UCSD-AML1 (cell line): ENCODE results near the gene SND1.
A peak's percentile ranks its signal among the peaks of the same experiment; 100 is the strongest.

Source experiments
- DNase-seq: peaks from one replicate; lab custom pipeline; 2025; ENCODE audit not compliant: unreplicated experiment; lab: John Stamatoyannopoulos, UW

SND1 gene

DNA sequence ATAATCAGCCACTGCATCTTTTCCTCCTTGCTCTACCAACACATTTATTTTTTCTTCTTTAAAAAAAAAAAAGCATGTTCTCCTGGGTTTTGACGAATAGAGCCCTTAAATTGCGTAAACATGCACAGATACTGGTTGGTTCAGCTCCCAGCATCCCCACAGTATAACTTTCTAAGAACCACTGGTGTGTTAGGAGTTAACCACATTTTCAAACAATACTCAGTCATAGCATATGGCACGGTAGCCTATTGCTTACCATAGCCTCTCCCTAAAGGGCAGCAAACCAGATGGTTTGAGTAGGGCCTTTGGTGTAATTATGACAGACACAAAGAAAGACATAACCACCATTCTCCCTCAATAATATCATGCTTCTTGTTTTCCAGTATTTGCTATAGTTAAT is 234.3 kb downstream of the SND1 start:
- DNase-seq, result no peak

DNA sequence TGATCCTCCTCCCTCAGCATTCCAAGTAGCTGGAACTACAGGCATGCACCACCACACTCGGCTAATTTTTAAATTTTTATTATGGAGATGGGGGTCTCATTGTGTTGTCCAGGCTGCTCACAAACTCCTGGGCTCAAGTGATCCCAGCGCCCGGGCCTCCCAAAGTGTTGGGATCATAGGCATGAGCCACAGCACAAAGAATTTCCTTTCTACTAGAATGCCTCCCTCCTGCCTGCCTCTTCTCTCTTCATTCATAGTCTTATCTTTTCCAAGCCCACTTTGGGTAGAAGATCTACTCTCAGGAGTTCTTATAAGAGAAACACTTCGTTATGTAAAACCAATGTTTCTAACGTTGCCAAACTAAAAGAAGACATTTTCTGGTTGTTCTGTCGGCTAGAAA is 235.1 kb downstream of the SND1 start:
- no peak for DNase-seq

DNA sequence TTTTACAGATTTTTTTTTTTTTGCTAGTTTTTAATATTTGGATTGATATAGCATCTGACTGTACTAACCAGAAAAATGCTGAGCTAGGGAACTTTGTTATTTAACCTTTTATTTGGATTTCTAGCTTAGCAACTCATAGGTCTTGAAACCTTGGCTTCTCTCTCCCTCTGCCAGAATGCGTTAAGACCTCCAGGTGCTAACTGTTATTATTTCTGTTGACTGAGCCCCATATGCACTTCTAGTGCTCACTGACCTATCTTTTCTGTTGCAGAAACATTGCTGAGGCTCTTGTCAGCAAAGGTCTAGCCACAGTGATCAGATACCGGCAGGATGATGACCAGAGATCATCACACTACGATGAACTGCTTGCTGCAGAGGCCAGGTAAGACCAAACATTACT is 235.6 kb downstream of the SND1 start:
- DNase-seq, result no peak

DNA sequence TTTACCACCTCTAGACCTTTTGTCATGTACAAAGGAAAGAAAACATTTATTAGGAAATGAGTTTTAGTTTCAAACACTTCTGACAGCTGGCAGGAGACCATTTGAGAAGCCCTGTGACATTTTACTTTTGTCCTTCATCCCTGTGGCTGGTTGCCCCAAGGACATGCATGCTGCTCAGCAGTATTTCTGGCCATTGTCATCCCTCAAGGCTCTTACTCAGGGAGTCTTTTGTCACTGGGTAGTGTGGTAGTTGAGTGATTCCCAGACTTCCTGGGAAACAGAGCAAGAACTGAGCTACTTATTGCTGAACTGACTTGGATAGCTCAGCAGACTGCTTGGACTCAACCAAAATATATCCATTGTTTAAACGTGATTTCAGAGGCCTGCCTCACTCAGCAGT is 236.4 kb downstream of the SND1 start:
- no peak for DNase-seq

DNA sequence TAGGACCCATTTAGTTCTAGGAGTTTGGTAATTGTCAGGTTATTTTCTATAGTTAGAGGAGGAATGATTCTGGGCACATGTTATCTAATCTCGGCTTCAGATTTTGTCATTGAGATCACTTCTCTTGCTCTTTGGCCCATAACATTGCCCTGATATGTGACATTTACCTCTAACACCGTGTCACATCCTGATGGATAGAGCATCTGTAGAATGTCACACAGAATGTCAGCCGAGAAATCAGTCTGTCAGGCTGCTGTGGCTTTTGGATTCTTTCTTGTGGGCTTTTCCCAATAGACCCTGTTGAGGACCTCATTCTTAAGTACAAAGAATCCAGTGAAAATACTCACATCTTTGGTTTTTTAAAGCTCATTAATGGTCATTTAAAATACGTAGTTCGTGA is 236.8 kb downstream of the SND1 start:
- DNase-seq, result no peak

DNA sequence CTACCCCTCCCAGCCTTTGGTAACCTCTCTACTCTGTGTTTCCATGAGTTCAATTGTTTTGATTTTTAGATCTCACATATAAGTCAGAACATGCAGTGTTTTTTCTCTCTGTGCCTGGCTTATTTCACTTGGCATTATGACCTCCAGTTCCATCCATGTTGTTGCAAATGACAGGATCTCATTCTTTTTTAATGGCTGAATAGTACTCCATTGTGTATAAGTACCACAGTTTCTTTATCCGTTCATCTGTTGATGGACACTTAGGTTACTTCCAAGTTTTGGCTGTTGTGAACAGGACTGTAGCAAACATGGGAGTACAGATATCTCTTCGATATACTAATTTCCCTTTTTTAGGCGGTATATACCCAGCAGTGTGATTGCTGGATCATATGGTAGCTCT is 237.7 kb downstream of the SND1 start:
- no peak for DNase-seq

DNA sequence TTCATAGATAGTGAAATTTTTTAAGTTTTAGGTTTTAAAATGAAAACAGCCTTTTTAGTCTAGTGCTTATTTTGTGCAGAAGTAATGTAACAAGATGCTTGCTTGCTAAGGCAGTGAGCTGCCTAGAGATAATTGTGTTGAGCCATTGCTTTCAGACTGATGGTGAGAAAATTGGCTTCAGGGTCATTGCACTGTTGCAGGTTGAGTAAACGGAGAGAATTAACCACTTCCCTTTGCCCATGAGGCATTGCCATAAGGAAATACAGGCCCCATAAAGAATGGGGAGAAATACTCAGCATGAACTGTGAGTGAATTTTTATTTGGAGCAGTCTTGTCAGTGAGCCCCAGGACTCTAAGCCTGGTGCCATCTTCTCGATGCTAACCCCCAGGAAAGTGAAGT is 238.7 kb downstream of the SND1 start:
- no peak for DNase-seq

DNA sequence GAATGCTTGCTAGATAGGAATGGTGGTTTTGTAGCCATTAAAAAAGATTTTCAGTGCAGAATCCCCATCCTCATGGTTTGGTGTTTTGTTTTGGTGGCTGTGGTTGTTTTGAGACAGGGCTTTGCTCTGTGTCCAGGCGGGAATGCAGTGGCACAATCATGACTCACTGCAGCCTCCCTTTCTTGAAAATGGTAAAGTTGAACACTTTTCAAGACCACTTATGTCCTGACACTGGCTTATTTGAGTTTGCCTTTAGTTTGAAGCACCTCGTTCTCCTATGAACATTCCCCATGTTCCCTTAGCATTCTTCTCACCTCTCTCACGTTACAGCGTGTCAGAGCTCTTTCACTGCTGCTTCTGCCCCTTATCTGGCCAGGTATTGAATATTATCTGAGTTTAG is 239.2 kb downstream of the SND1 start:
- DNase-seq, result no peak

DNA sequence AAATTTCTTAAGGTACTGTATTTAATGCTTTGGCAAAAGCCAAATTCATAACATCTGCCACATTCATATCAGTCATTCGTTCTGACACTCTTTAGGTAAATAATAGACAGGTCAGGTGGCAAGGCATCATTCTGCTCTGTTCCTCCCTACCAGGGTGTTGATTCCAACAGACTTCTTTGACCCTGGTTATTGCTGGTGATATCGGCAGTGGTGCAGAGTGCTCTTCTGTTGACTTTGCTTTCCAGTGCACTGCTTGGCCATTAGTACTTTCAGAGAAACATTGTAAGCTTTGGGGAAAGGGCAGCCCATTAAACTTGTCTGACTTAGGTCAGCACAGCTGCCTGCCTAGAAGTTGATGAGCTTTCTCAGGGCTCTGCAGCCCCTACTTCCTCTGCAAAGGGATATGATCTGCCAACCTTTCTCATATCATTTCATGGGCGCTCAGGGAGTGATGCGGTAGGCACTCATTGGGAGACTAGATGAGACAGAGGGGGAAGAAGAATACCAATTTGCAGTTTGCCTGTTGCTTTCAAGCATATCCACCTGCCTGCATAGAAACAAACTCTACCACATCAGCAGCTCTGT is 240.0 kb downstream of the SND1 start:
- no peak for DNase-seq

DNA sequence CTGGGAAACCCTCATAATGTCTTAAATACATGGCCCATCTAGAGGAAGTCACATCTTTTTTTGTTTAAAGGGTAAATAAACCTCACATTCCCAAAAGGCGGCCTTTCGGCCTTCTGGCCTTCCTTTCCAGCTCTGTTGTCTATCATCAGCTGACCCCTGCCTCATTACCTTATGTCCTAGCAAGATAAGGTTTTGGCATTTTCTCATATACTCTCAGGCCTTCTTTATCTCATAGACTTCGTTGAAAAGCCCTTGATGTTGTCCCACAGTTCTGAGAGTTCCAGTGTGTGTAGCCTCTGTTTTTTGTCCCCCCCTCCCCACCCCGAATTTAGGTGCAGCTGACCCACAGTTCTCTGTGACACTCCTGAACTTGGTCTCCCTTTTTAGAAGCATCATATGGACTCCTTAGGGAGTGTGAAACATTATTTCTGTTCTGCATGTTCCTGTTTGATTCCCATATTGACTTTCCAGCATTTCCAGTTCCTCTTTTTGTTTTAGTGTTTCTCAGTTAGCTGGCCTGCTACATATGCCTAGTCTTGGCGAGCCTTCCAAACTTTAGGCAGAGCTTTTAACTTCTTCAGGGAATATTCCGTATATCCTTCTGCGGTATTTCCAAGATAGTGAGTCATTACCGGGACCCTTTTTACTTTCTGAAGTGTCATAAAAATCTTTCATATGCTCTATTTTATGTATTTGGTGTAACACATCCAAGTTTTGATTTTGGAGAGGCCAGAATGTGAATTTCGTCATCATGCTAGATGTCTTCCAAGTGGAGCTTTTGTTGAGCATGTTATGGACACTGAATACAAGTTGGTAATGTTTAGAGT is 240.7 kb downstream of the SND1 start:
- DNase-seq, result no peak

DNA sequence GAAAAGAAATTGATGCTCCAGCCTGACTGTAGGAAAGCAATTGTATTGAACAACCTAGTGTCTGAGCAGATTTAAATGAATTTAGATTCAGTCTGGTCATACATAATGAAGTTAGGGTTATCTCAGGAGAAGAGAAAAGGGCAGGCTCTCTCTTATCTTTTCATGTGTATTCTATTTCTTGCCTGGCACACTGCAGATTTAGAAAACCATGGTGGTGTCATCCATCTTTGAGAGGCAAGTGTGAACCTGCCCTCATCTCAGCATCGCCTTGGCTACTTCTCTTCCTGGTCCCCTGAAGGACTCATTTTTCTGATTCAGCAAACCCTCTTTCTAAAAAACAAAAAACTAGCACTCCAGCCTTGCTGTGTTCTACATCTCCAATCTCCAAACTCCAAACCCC is 241.6 kb downstream of the SND1 start:
- no peak for DNase-seq

DNA sequence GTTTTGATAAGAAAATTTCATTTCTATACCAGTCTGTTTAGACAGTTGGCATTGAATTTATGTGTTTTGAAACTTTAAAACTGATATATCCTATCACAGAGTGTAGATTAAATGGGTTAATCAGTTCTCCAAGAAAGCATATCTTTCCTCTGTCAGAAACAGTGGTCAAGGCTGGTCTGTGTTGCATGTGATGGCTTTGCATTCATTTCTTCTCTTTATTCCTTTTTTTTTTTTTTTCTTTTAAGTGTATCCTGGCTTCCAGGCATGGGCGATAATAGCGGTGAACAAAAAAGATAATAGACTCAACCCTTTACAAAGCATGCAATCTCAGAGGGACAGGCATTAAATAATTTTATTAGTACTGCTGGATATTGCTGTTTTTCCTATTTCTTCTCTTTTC is 242.6 kb downstream of the SND1 start:
- no peak for DNase-seq

DNA sequence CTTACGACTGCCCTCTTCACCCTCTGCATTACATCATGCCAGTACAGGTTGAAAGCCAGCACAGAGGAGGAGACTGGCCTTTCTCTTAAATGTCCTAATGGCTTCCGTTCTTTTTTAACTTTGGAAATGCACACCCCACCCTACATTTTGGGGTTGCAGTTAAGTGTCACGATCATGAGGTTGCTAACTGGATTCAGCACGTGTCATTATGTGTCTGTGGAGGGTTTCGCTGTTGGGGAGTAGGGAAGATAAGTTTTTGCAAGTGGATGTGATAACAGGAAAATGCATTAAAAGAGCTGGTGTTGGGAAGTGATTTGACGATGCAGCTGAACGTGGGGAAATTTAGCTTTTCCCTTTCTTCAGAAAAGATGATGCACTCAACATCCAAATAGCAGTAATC is 243.4 kb downstream of the SND1 start:
- no peak for DNase-seq

DNA sequence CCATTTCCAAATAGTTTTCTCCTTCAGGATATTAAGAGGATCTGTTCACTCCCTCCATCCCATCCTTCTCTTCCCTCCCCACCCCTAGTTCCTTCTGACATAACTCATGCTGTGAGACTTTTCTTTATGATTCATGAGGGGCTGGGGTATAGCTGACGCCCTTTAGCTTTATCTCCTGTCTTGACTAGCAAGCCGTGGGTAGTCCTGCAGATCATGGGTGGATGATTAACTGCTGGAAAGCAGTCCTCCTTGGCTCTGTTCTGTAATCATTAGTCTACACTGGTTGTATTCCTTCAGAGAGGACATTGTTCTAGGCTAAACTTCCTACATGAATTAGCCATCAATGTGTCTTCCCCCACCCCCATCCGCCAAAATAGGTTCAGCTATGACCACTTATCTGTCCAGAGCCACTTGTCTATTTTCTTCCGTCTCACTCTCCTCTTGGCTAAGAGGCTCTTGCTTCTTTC is 243.9 kb downstream of the SND1 start:
- DNase-seq, result no peak

DNA sequence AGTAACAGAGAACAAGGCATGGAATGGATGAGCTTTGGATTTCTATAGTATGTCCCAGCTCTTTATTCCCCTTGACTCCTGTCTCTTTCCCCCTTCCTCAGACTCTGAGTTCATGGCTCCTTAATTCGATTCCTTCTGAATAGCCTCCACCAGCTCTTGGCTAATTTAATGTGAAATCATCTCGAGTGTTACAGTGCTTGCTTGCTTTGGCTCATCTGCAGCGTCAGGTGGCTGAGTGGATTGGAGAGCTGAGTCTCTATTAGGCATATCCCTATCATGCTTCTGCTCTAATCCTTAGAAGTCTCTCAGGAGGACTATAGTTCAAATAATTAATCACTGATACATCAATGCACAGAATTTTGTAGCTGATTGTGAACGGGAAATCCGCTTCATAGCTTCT is 244.7 kb downstream of the SND1 start:
- DNase-seq, result no peak

DNA sequence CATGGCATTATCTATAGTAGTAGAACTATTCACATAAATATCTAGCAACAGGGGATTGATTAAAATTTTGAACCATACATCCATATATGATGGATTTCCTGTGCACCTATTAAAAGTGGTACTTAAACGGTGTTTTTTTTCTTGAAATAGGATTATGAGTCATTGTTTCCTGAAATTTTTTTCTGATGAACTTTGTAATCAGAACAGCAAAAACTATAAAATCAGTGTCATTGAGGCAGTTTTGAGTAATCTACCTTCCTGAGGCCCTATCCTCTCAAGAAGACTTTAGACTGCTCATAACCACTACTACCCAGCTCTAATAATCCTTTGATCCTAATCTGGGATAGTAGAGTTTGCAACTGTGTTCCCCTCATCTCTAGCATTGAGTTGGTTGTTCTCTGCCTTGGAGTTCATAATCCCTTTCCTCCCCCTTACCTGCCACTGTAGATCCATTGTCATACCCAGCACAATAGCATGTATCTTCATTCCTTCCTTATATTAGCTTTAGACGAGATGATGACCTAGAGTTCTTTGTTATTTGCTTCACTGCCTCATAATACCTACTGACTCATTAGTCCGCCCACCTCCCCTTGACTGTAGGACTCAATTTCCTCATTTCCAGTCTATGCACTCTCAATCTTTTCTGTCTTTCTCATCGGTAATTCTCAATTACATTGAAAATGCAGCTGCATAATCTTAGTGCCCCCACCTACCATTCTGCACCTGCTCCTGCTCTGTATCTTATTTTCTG is 245.9 kb downstream of the SND1 start:
- no peak for DNase-seq

DNA sequence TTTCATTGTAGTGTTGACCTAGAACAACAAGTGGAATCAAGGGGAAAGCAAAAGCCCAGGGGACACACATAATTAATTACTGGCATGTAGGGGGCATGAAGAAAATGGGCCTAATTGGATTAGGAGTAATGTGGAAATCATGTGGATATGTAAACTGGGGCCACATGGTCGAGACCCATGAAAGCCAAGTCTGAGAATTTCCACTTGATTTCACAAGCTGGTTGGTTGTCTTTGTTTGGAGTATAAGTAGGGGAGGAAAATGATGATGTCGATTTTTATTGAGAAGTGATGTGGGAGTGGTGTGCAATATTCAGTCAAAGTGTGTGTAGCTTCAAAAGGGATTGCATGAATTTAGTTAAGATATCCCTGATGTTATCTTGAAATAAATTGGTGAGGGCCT is 247.4 kb downstream of the SND1 start:
- no peak for DNase-seq

DNA sequence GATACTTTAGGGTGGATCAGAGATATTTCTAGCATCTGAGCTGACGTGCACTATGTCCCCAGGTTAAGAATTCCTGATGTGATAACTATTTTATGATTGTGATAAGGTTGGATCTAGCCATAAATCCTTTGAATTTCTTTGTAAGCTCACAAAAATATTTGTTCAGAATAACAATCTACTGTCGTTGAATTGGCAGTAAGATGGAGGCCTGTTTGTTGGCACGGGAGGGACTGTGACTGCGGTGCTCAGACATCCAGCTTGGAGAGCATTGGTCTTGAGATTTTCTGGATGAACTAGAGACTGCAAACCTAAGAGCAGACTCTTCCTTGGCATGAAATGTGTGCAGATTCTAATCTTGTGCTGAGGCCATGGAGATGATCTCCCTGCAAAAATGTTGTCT is 248.1 kb downstream of the SND1 start:
- no peak for DNase-seq

DNA sequence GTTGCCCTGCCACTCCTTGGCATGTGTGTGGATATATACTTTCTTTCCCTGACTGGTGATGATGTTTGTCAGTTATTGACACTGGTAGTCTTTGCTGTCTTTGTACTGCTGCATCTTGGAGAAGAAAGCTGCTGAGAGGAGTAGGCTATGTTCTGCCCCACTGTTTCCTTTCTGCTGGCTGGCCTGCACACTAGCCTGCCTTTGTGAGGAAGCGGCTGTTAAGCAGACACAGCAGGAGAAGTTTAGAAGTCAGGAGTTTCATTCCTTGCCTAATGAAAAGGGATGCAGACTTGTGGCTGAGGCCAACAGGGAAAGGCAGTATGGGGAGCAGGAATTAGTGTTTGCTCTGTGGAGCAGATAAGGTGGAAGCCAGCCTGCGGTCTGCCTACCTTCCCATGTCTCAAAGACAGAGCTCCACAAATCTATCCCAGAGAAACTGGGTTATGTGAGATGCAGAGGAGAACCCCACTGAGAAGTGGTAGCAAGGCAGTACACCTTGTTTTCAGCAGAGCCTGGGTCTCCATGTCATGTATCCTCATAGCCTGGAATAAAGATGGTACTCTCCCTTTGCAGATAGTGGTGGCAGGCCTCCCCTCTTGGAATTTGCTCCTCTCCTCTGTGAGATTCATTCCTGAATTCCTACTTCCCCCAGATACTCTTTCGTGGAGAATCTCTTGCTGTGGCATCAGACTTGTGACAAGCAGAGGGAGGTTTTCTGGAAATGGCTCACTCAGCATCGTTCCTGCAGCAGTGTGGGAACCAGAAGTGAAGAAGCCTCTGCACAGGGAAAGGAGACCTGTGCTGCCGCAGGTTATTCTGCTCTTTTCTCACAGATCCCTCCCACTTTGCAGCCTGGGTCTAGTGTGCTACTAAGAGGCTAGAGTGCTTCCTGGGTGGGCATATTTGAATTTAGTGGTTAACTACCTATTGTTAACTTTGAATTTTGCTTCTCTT is 249.0 kb downstream of the SND1 start:
- peak; percentile 9 for DNase-seq

DNA sequence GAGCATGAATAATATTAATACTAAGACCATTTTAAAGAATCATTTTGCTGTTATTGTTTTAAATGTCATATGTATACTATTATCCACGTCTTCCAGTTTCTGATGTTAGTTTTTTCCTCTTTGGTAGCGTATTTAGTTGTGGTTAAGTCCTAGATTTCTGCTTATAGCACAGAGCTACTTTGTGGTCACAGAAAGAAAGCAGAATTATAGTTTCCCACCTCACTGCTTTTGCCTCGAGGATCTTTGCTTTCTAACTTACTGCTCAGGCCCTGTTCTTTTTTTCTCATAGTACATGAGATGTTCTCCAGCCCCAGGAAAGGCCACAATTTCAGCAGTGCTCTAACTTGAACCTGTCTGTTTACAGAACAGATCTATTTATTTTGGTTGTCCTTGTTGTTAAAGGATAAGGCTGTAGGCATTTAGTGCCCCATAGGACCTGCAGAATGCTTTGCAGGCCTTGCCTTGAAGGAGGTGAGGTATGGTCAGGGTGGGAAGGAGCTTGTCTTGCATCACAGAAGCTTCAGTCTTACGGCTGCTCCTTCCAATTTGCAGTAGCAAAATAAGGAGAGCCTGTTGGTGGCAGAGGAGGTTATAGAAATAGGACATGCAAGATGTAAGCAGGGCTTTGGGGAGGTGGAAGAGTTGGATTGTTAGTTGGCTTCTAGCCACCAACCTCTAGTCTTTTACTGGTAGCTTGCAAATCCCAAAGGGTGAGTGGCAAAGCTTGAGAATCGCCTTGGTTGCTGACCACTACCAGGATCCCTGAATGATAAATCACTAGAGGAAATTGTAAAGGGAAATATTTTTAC is 250.1 kb downstream of the SND1 start:
- no peak for DNase-seq
